ENCODE measurements around the gene ABCA3. TPM values are rescaled to one million over a fixed set of nuclear protein-coding genes. Genes with fewer than 3 reads are reported as not detected.

The ABCA3 gene
- total RNA-seq, 2 donors from 2014 or later: 1.3 to 4.6 TPM

- Histone ChIP-seq H3K9ac (ENCODE audit: low read depth in 2 of 2, low read length in 2 of 2) (no peak overlapping the region), H3K27ac (no peak overlapping the region), H3K9me3 (no peaks in the 10 kb centered on the region), H3K36me3 (no peaks in the 10 kb centered on the region), H3K4me3 (no peak overlapping the region), H3K4me1 (no peaks in the 10 kb centered on the region), H3K27me3 (no peaks in the 10 kb centered on the region)
- no peak for TF ChIP-seq CTCF (IDR thresholded peaks at IDR 0.05)
- DNase-seq: no peak
- intact Hi-C loops (cut with DNase I): no loop called here
These were observed 44.8 kb upstream of the ABCA3 start for GRCh38 chr16:2385190-2385836.

DNA sequence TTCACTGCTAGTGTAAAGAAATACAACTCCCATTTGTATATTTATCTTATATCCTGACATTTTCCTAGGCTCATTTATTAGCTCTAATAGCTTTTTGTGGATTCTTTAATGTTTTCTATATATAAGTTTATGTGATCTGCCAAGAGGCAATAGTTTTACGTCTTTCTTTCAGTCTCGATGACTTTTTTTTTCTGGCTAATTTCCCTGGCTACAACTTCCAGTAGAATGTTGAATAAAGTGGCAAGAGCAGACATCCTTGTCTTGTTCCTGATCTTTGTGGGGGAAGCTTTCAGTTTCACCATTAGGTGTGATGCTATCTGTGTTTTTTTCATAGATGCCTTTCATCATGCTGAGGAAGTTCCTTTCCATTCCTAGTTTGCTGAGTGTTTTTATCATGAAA is 43.9 kb upstream of the ABCA3 start:
- no peak for TF ChIP-seq CTCF (IDR thresholded peaks at IDR 0.05)
- no peaks in the 10 kb centered on the region for H3K9me3 ChIP-seq
- no peak overlapping the region for H3K27ac ChIP-seq
- H3K4me1 ChIP-seq: no peaks in the 10 kb centered on the region
- H3K4me3 ChIP-seq: no peak overlapping the region
- intact Hi-C loops (cut with DNase I): no loop called here
- H3K36me3 ChIP-seq: no peaks in the 10 kb centered on the region
- no peak for DNase-seq
- no peak overlapping the region for H3K9ac ChIP-seq (ENCODE audit: low read depth in 2 of 2, low read length in 2 of 2)
- H3K27me3 ChIP-seq: no peaks in the 10 kb centered on the region

DNA sequence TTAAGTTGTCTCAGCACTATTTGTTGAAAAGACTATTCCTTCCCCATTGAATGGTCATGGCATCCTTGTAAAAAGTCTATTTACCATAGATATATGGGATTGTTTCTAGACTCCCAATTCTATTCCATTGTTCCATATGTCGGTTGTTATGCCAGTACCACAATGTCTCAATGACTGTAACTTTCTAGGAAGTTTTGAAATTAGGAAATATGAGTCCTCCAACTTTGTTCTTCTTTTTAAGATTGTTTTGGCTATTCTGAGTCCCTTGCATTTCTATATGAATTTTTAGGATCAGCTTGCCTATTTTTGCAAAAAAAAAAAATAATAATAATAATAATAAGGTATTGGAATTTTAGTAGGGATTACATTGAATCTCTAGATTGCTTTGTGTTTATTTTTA is 43.0 kb upstream of the ABCA3 start:
- no peak for TF ChIP-seq CTCF (IDR thresholded peaks at IDR 0.05)
- Histone ChIP-seq H3K9me3 (no peaks in the 10 kb centered on the region), H3K9ac (ENCODE audit: low read depth in 2 of 2, low read length in 2 of 2) (no peak overlapping the region), H3K27ac (no peak overlapping the region), H3K36me3 (no peaks in the 10 kb centered on the region), H3K4me1 (no peaks in the 10 kb centered on the region), H3K4me3 (no peak overlapping the region), H3K27me3 (no peaks in the 10 kb centered on the region)
- intact Hi-C loops (cut with DNase I): no loop called here
- no peak for DNase-seq

DNA sequence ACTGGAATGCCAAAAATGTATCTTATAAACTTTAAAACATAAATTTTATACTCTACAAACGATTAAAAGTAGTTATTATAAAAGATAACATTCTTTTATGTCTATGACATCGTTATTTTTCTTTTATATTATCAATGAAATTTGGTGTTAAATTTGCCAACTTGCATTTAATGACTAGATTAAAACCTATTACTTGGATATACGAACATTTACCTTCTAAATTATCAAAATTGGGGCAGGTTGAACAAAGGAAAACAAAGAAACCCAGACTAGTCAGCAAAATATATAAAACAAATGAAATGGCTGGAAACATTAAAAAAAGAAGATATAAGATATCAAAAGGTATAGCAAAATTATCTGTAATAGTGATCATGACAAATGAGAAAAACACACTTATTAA is 34.1 kb upstream of the ABCA3 start:
- Histone ChIP-seq H3K27ac (no peak overlapping the region), H3K9ac (ENCODE audit: low read depth in 2 of 2, low read length in 2 of 2) (no peak overlapping the region), H3K9me3 (no peaks in the 10 kb centered on the region), H3K4me3 (no peak overlapping the region), H3K27me3 (no peaks in the 10 kb centered on the region), H3K36me3 (no peaks in the 10 kb centered on the region), H3K4me1 (no peaks in the 10 kb centered on the region)
- no peak for DNase-seq
- intact Hi-C loops (cut with DNase I): no loop called here
- no peak for TF ChIP-seq CTCF (IDR thresholded peaks at IDR 0.05)

GRCh38 chr16:2373176-2373575 is 32.6 kb upstream of the ABCA3 start:
- Histone ChIP-seq H3K9ac (ENCODE audit: low read depth in 2 of 2, low read length in 2 of 2) (no peak overlapping the region), H3K27me3 (no peaks in the 10 kb centered on the region), H3K27ac (no peak overlapping the region), H3K9me3 (no peaks in the 10 kb centered on the region), H3K4me3 (no peak overlapping the region), H3K36me3 (no peaks in the 10 kb centered on the region), H3K4me1 (no peaks in the 10 kb centered on the region)
- intact Hi-C loops (cut with DNase I): no loop called here
- no peak for TF ChIP-seq CTCF (IDR thresholded peaks at IDR 0.05)
- no peak for DNase-seq
